Measurements from ENCODE around the gene RBM14. TPM values are rescaled to one million over a fixed set of nuclear protein-coding genes. Genes with fewer than 3 reads are reported as not detected.

The RBM14 gene
- total and polyA plus RNA-seq, 2 of the 4 experiments (the other 2 are of a cell fraction): 9.3 to 31.1 TPM

- H3K23ac ChIP-seq (ENCODE audit: low read depth, low read length): no peak overlapping the region
- H3K56ac ChIP-seq (ENCODE audit: extremely low read depth, insufficient read depth, low read length): no peak overlapping the region
- H4K91ac ChIP-seq (ENCODE audit: insufficient read depth, low read depth, low read length): no peak overlapping the region
- H4K8ac ChIP-seq (ENCODE audit: low read depth in 2 of 2, low read length in 2 of 2): no peak overlapping the region
- DNase-seq: no peak
- no peak for ATAC-seq (ENCODE audit: low read depth)
- BruUV-seq (replicated peaks): no TSS peak
- H3K4ac ChIP-seq (ENCODE audit: low read depth, low read length): no peak overlapping the region
- peaks cover 21% of the 10 kb centered on the region for H3K9me1 ChIP-seq (ENCODE audit: insufficient read depth, low read length)
- H4K20me1 ChIP-seq (ENCODE audit: insufficient read depth, low read length): peaks cover 72% of the 10 kb centered on the region
- intact Hi-C loops (cut with micrococcal nuclease): no loop called here
- no peak overlapping the region for H4K5ac ChIP-seq (ENCODE audit: low read depth, low read length)
- no peaks in the 10 kb centered on the region for H3K27me3 ChIP-seq (ENCODE audit: control insufficient read depth, insufficient read depth, low read length)
- peaks cover 43 to 80% of the 10 kb centered on the region in 2 experiments for H3K79me1 ChIP-seq (ENCODE audit: low read depth in 1 of 2, low read length in 2 of 2)
- peaks cover 3% of the 10 kb centered on the region for H3K4me1 ChIP-seq (ENCODE audit: control insufficient read depth, insufficient read depth, low read length)
- no peak overlapping the region for H3K27ac ChIP-seq (ENCODE audit: insufficient read depth, low read length)
- ChIA-PET POLR2A (ENCODE audit: unreplicated experiment) (no interaction called here), CTCF (no interaction called here)
- dilution Hi-C loops (cut with HindIII; ENCODE audit: low sequenced_read_pairs, unreplicated experiment): no loop called here
- TF ChIP-seq BHLHE40 (IDR thresholded peaks at IDR 0.05; ENCODE audit: low read depth, low read length): no peak
- no peak for TF ChIP-seq RCOR1 (IDR thresholded peaks at IDR 0.05; ENCODE audit: insufficient replicate concordance, low read length)
- TF ChIP-seq CTCF (conservative IDR thresholded peaks at IDR 0.05; ENCODE audit: low read depth, low read length): no peak
- peaks cover 53% of the 10 kb centered on the region for H3K36me3 ChIP-seq (ENCODE audit: control insufficient read depth, insufficient read depth, low read length)
- no peak overlapping the region for H2BK15ac ChIP-seq (ENCODE audit: low read depth, low read length)
- 100% methylated on average over 2 of the region's 5 CpGs; no CpG with 5 or more reads in 1 of the 2 experiments for WGBS, 2 experiments (ENCODE audit: extremely low coverage in 2 of 2, insufficient read length in 1 of 2)
- H2BK120ac ChIP-seq (ENCODE audit: low read depth, low read length): no peak overlapping the region
- H2AFZ ChIP-seq (replicated peaks; ENCODE audit: low read length, poor library complexity): no peak overlapping the region
- no peak overlapping the region for H3K4me2 ChIP-seq (ENCODE audit: low read depth, low read length)
- H2AK5ac ChIP-seq (ENCODE audit: low read depth, low read length): no peak overlapping the region
- H3K18ac ChIP-seq (ENCODE audit: low read depth, low read length): no peak overlapping the region
- no peak overlapping the region for H3K9ac ChIP-seq (ENCODE audit: low read depth, low read length)
- no peak overlapping the region for H3K4me3 ChIP-seq (ENCODE audit: insufficient read depth, low read depth, low read length)
- H2BK5ac ChIP-seq (ENCODE audit: low read depth, low read length, poor library complexity, severe bottlenecking): no peak overlapping the region
- H2BK20ac ChIP-seq (ENCODE audit: low read depth, low read length): no peak overlapping the region
- no peak overlapping the region for H3K14ac ChIP-seq (replicated peaks; ENCODE audit: low read depth, low read length)
- in situ Hi-C loops (cut with MboI; ENCODE audit: low sequenced_read_pairs): no loop called here
- H3K9me3 ChIP-seq (ENCODE audit: control insufficient read depth, insufficient read depth, low read length): no peaks in the 10 kb centered on the region
- no peak overlapping the region for H2AK9ac ChIP-seq (replicated peaks; ENCODE audit: low read depth, low read length, poor library complexity)
Measured at GRCh38 chr11:66649903-66650302, 33.5 kb downstream of the RBM14 start.

Data from IMR-90 (cell line).